Measurements from ENCODE around the gene RNU2-63P.
"Not testable (repeated sequence)": the region's sequence is repeated elsewhere in the genome, so short reads cannot be mapped to it uniquely, and the experiment has no call there.

Gene RNU2-63P

DNA sequence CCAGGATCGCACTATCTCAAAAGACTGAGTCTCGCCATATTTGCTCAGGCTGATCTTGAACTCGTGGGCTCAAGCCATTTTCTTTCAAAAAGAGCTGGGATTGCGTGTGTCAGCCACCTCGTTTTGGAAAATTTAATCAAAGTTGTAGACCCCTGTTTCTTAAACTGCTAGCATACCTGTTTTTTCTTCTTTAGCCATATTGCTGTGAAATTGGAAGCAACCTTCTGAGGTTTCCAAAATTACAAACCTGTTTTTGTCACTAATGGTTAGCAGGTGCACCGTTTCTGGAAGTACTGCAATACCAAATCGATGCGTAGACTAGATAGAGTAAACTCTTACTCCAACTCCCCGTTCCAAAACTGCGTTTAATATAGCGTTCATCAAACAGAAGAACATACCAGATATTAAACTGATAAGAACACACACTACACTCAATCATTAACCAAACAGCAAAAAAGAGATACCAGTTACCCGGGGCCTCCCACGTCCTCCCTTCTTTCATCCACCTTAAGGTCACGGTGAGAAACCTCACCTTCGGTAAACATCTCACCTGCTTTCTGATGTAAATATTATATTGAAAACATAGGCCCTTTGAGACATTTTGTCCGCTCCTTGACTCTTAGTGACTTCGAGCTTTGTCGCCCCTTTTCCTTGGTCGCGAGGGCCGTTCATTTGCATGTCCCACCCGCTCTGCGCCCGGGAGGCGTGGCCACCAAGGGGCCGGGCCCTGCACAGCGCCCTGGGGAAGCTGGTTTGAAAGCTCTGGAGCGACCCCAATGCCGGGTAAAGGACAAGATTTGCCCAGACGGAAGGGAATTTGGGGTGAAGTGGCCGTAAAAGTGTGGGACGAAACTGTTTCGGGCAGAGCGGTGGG is at the start of gene RNU2-63P:
TSS of gene RNU2-63P (minus strand) at position 462 of the 874 bp plus-strand sequence.
- peak; percentile 31 for DNase-seq

DNA sequence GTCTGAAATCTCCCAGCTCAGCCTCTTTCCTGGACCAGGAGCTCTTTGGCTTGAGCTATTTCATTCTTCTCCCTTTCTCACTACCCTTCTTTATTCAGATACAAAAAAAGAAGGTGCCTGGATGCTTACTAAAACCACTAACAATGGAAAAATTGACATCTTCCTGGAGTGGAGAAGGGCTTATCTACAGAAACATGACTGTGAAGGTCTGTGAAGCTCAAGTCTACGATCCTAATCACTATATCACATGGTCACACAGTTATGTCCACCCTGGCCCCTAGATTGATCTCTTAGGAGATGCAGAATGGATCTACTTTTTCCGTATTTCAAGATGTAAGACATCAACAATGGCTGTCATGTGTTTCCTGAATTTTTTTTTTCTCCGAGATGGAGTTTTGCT is 44.9 kb upstream of the RNU2-63P start:
- DNase-seq = no peak

DNA sequence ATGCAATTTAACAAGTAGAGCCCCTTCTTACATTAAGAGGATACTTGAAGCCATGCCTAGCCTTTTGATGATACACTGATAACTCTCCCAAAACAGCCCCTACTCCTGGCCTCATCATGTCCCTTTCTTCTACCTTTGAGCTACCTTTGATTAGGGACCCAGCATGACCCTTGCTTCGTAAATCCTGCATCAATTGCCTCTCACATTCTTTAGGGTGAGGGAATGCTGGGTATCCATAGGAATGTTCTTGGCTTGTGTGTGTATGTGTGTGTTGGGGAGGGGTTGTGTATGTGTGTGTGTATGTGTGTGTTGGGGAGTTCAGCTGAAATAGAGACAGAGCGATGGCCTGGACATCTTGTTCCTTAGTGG is 44.5 kb upstream of the RNU2-63P start:
- no peak for DNase-seq

DNA sequence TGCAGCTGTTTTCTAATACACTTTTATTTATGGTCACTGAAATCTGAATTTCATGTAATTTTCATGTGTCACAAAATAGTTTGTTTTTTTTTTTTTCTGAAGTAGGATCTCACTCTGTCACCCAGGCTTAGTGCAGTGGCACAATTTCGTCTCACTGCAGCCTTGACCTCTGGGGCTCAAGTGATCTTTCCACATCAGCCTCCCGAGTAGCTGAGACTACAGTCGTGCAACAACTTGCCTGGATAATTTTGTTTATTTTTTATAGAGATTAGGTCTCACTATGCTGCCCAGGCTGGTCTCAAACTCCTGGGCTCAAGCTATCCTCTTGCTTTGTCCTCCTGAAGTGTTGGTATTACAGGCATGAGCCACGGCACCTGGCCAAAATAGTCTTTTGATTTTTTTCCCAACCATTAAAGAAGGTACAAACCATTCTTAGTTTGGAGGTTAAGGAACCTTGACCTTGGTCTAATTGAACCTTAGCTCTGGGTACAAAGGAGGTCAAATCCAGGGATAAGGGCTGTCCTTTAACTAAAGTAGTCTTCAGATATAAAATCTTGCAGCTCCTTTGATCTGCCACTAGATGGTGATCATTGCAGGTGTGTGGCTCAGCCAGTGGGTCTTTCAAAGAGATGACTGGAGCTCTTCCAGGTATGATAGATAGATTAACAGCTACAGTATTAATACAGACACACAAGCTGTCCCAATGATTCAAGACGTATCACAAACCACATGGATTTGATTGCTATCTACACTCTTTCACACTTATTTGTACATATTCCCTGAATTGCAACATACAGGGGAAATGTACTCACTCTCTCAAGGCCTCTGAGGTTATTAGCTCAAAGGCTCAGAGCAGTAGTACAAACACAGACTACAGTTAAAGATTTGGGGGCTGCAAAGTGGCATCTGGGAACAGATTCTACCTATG is 43.9 kb upstream of the RNU2-63P start:
- DNase-seq = peak; percentile 11

DNA sequence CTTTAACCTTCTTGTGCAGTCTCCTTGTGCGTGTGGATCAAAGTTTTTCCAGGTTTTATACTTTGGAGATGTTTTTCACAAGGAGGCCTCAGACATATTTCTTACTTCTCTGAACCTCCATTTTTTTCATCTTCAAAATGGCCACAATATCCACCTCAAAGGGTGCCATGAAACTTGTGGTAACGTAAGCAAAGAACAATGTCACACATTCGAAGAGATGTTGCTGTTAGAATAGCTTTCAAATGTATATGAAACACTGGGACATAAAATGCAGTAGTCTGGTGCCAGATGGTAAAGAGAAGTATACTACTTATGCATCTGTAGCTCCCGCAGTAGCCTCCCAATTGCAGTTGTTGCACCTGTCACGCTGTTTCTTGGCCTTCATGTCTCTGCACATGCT is 41.8 kb upstream of the RNU2-63P start:
- no peak for DNase-seq

DNA sequence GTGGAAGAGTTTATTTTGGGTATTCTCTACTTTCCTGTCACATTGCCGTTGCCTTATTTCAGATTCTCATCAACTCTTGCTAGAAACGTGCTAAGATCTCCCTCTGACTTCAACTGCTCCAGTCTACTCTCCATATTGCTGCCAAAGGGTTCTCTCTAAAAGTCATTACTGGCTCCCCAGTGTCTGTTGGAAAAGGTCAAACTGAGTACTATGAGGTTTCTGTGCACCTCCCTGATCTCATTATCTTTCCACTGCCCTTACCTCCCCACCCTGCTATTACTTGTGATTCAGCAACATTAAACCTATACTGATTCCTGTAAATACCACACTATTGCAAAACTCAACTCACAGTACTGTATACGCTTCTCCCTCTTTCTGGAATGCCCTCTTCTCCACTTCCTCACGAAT is 41.1 kb upstream of the RNU2-63P start:
- no peak for DNase-seq

DNA sequence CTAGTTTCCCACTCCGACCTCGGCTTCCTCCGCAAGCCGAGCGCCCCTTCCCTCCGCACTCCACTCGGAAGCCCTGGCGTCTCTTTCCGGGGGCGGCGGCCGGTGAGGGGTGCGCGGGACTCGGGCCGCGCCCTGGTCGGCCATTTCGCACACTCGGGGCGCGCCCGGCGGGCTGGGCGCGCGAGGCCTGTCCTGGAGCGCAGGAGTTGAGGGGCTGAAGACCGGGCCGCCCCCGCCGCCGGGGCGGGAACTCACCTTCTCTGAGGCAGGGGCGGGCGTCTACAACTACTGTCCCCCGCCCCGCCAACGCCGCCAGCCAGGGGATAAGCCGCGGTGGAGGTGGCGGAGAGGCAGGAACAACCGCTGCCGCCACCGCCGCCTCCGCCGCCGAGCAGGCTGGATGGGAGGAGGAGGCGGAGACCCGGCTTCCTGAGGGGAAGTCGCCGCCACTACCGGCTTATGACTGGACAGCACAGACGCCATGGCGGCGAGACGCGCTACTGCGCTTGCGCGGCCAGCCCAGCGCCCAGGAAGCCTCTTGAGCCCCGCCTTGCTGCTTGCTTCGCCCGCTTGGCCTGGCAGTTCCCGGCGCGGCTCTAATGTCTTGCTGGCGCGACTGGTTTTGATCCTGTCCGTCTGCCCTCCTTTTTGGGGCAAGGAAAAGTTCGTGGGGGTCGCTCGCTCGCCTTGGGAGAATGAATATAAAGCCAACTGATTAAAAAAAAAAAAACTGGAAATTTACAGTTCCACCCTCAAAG is 39.2 kb upstream of the RNU2-63P start, which contains the start of gene KRCC1:
TSS of gene KRCC1 (minus strand) at position 413 of the 758 bp plus-strand sequence. CDS start 27,220 bp downstream, outside the sequence.
- DNase-seq = peak; percentile 34

DNA sequence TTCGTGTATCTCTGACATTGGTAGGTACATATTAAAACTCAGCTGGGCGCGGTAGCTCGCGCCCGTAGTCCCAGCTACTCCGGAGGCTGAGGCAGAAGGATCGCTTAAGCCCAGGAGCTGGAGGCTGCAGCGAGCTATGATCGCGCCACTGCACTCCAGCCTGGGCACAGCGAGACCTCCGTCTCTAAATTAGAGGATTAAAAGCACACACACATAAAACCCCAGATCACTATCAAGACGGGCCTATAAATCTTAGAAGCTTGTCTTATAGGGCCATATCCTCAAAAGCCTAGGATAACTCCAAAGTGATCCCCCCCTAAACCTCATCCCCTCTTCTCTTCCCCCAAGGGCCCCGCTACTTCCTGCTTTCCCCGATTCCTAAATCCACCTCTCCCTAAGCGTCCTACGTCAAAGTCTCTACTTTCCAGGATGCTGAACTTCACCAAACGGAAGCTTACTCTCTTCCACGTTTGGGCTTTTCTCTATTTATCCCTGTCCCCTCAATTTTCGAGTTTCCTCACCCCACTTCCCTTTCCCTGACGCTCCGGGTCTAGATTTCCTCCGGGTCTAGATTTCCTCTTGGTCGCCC is 38.5 kb upstream of the RNU2-63P start:
- DNase-seq = no peak

DNA sequence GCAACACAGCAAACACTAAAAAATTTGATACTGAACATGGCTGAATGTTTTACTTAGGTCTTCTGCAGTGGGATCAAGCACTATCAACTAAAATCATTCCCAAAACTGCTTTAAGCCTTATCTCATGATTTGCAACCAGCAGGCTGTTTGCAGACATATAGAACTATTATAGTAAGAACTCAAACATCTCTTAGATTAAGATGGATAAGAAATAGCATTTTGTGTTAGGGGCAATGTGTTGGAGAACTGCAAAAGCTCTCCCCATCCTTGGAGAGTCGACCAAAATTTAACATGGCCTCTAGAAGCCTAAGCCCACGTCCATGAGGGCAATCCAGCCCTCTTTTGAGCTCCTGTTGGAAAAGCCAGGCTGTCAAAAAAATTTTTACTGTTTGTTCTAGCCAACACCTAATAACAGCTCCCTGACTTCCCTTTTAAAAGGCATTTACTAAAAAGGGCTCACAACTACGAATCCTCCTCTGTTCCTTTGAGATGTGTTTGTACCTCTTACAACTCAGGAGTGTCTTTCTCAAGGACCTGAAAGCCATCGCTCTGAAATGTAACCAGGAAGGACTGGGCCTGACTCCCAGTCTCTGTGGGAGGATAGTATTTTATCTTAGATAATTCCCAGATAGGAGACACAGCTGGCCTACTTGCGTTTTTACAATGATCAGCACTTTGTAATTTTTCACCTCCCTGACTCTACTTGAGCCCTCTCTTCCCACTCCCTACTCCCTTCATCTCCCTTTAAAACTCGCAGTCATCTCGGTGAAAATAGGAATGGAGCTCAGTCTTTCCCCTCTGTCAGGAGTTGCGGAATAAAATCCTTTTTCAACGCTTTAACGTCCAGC is 37.8 kb upstream of the RNU2-63P start:
- DNase-seq = no peak

DNA sequence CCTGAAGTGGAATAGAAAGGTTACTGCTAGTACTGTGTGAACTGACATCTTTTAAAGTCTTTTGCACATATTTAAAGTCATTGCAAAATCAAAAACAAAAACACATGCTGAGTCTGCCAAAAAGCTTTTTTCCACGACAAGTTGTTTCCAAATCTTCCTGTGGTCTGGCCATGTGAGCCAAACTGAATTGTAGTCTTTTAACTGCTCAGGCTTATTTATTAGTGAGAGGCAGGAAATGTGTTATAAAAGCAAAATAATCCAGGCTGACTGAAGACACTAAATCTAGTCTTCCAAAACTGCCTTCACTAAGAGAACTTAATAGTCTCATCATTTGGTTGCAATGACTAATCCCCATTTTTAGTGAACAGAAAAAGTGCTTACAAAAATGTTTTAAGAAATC is 36.9 kb upstream of the RNU2-63P start:
- no peak for DNase-seq

DNA sequence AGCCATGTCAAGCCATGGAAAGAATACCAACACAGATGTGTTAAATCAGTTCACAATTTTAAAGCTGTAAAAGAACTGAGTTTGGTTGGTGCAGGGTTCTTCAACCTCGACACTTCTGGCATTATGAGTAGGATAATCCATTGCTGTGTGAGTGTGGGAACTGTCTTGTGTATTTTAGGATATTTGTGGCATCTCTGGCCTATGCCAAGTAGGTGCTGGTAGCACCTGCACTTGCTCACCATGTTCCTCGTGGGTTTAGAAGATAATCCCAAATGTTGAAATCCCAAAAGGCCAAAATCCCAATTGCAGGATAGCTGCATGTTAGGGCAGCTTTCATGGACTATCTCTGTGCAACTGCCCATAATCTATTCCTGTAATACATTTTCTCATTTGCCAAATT is 35.4 kb upstream of the RNU2-63P start:
- DNase-seq = no peak

DNA sequence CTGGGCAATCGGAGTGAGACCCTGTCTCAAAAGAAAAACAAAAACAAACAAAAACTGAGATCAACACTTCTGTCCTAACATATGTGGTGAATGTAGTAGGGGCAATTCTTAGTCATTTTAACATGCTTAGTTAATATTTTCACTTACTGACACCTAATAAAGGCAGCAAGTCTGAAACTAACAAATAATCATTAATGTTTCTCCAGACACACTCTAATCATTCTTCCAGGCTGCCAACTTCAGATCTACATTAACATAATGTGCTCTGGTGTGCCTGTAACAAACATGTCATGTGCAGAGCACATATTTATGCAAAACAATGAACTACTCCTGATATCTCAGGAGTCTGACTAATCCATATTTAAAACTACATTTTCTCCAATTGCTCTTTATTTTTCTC is 33.3 kb upstream of the RNU2-63P start:
- DNase-seq = no peak

DNA sequence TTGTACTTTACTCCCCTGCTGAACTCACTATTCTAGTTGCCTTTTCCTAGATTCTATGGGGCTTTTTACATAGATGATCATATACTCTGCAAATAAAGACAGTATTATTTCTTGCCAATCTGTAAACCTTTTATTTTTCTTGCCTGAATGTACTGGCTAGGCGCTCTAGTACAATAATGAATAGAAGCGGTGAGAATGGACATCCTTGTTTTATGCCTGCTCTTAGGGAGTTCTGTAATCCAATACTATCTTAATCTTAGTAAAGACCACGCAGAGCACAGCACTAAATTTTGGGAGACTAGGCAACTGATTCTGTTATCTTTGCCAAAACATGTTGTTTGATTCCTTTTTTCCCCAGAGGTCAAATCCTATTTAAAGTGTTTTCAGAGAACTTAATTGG is 32.2 kb upstream of the RNU2-63P start:
- DNase-seq = no peak

DNA sequence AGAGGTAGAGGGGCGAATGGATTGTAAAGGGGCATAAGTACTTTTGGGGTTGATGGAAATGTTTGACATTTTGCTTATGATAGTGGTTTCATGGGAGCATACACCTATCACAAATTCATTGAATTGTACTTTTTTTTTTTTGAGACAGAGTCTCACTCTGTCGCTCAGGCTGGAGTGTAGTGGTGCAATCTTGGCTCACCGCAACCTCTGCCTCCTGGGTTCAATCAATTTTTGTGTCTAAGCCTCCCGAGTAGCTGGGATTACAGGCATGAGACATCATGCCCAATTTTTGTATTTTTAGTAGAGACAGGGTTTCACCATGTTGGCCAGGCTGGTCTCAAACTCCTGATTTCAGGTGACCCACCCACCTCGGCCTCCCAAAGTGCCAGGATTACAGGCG is 29.2 kb upstream of the RNU2-63P start:
- not testable (repeated sequence) for DNase-seq

DNA sequence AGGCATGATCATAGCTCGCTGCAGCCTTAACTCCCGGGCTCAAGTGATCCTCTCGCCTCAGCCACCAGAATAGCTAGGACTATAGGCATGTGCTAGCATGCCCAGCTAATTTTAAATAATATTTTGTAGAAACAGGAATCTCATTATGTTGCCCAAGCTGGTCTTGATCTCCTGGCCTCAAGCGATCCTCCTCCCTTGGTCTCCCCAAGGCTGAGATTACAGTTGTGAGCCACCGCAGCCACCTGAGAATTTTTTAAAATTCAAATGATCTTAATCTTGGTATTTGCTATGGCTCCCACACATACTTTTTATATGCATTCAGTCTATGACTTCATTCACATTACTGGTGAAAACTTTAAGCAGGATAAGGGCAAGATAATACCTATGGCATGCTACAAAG is 26.1 kb upstream of the RNU2-63P start:
- DNase-seq = no peak

DNA sequence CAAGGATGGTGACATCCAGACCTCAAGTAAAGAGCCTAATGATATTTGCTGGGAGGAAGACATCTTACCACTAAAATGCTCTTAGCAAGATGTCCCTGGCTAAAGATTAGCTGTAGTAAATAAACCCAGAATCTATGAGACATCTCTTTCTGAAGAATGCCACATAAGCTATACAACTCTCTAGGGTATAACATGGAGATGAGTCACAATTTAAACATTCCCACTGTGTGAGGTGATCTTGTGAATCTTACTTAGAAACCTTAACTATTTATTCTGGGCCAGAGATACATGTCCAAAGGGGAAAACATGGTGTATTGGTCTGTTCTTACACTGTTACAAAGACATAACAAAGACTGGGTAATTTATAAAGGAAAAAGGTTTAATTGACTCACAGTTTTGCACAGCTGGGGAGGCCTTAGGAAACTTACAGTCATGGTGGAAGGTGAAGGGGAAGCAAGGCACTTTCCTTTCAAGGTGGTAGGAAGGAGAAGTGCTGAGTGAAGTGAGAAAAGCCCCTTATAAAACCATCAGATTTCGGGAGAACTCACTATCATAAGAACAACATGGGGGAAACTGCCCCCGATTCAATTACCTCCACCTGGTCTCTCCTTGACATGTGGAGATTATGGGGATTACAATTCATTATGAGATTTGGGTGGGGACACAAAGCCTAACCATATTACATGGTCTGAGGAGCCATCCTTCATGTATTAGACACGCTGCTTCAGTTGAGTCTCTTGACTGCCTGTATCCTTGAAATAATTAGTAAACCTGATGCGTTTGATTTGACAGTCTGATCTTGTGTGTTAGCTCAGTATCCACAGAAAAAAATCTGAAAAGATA is 22.1 kb upstream of the RNU2-63P start:
- no peak for DNase-seq

DNA sequence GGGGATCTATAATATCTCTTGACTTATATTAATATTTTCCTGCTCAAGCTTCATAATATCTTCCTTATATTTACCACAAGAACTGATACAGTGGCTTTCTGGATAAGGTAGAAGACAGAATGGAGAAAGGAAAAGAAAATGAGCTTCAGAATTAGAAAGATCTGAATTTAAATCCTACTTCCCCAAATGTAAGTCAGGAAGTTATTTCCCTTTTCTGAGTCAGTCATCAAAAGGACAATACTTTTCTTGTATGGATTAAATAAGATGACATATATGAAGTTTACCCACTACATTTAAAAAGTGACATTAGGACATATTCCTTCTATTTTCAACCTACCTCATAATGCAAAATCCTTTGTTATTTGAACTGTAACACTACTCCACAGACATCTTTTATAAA is 20.3 kb upstream of the RNU2-63P start:
- no peak for DNase-seq

DNA sequence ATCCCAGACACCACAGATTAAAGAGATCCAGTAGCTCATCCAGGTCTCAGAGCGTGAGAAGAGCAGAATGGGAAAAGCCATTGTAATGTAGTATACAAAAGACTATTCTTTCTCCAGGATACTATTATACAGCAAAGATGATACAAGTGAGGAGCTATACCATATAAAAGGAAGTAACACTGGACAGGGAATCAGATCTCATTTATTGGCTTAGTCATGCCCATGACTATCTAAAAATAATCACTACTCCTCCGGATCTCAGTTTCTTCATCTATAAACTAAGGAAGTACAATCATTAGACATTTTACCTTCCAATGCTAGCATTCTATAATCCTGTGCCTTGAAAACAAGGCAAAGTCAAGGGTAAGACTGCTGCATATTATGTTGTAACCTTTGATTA is 19.8 kb upstream of the RNU2-63P start:
- DNase-seq = no peak

DNA sequence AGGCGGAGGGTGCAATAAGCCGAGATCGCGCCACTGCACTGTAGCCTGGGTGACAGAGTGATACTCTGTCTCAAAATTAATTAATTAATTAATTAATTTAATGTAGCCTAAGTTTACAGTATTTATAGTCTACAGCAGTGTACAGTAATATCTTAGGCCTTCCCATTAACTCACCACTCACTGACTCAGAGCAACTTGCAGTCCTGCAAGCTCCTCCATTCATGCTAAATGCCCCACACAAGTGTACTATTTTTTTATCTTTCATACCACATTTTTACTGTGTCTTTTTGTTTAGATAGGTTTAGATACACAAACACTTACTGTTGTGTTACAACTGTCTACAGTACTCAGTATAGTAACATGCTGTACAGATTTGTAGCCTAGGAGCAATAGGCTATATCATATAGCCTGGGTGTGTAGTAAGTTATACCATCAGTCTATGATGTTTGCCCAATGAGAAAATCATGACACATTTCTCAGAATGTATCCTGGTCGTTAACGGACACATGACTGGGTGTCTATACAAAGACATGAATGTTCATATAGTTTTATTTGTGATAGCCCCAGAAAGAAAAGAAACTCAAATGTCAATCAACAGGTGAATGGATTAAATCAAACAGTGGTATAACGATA is 15.8 kb upstream of the RNU2-63P start:
- no peak for DNase-seq

DNA sequence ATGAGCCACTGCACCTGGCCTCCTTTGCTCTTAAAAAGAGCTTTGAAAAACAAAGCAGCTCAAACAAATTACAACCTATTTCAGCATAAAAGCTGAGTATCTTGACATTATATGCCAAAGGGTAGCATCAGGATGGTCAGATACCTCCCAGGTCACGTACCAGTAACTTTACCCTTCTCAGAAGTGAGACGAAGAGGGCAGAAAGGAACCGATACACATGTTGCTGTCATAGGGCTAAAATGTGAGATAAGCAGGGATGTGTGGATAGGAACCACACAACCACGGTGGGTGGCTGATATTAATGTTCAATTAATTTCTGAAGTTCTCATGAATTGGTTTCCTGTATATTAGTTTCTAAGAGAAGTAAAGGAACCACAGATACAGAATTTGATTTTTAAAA is 12.6 kb upstream of the RNU2-63P start:
- DNase-seq = no peak
